Gastroesophageal sphincter (tissue), 3 donors: Measurements from ENCODE around the gene TNKS1BP1.

Experiments
- CTCF ChIP-seq, 4 experiments: fragments of 200-600 bp in 2 of 4; fragments of 450-650 bp in 2 of 4; sonication (generic) in 1 of 4; IDR thresholded peaks; one replicate each; pipeline ENCODE4 v1.5.1; 2017 to 2019; ENCODE audit warnings: antibody characterized with exemption in 4 of 4, mild to moderate bottlenecking in 2 of 4, moderate library complexity in 2 of 4
- EP300 ChIP-seq: sonication (generic); formaldehyde crosslinking; IDR thresholded peaks from one replicate; pipeline ENCODE4 v1.6.1; 2017; ENCODE audit warnings: antibody characterized with exemption, mild to moderate bottlenecking

- TF ChIP-seq CTCF (IDR thresholded peaks at IDR 0.05) (no peak), EP300 (no peak)
Measured at GRCh38 chr11:57276971-57277675, 47.6 kb downstream of the TNKS1BP1 start.
